Liver (tissue), 9 donors: ENCODE measurements around the gene TLE1. TPM values are rescaled to one million over a fixed set of nuclear protein-coding genes. Genes with fewer than 3 reads are reported as not detected.

Experiments used
- DNase-seq: peaks from one replicate; pipeline ENCODE4 v3.0.0-alpha.2; 2017; ENCODE audit warnings: low spot score
- H3K27ac ChIP-seq, 2 donors: one replicate each; pipeline ENCODE4 v1.7.0; 2013; ENCODE audit warnings: inconsistent platforms in 2 of 2, low read length in 2 of 2, control low read depth in 1 of 2, low read depth in 1 of 2, mild to moderate bottlenecking in 1 of 2
- H3K27me3 ChIP-seq, 4 donors: one replicate each; pipeline versions ENCODE4 v1.6.1 to v1.7.0; 2013; ENCODE audit warnings: low read length in 3 of 4, inconsistent platforms in 1 of 4, mild to moderate bottlenecking in 1 of 4, moderate library complexity in 1 of 4; ENCODE audit not compliant: control insufficient read depth in 4 of 4, insufficient read depth in 4 of 4
- H3K36me3 ChIP-seq, 4 donors: one replicate each; pipeline versions ENCODE4 v1.6.1 to v1.7.0; 2013; ENCODE audit warnings: low read length in 3 of 4, mild to moderate bottlenecking in 3 of 4, low read depth in 1 of 4, moderate library complexity in 1 of 4; ENCODE audit not compliant: control insufficient read depth in 4 of 4, insufficient read depth in 3 of 4
- H3K4me1 ChIP-seq, 4 donors: one replicate each; pipeline versions ENCODE4 v1.6.1 to v1.7.0; 2013; ENCODE audit warnings: low read length in 3 of 4, mild to moderate bottlenecking in 3 of 4, moderate library complexity in 1 of 4; ENCODE audit not compliant: control insufficient read depth in 4 of 4, insufficient read depth in 4 of 4
- H3K4me3 ChIP-seq, 3 donors: one replicate each; pipeline versions ENCODE4 v1.6.1 to v1.7.0; 2013; ENCODE audit warnings: low read length in 3 of 3, control low read depth in 1 of 3, low read depth in 1 of 3, mild to moderate bottlenecking in 1 of 3
- H3K9ac ChIP-seq, 2 donors: one replicate each; pipeline ENCODE4 v1.7.0; 2013; ENCODE audit warnings: low read length in 2 of 2, mild to moderate bottlenecking in 2 of 2, moderate library complexity in 2 of 2, control low read depth in 1 of 2, low read depth in 1 of 2
- H3K9me3 ChIP-seq, 4 donors: one replicate each; pipeline versions ENCODE4 v1.6.1 to v1.7.0; 2013; ENCODE audit warnings: low read length in 3 of 4; ENCODE audit not compliant: control insufficient read depth in 4 of 4
- EGR1 ChIP-seq, 2 donors: IDR thresholded peaks; 2 replicates each; pipeline ENCODE4 v1.6.1; 2016 to 2018; ENCODE audit warnings: antibody characterized with exemption in 2 of 2, low read depth in 2 of 2
- FOXA1 ChIP-seq: IDR thresholded peaks from 2 replicates; pipeline ENCODE4 v1.6.1; 2016; ENCODE audit warnings: antibody characterized with exemption
- FOXA2 ChIP-seq: IDR thresholded peaks from 2 replicates; pipeline ENCODE4 v1.6.1; 2016; ENCODE audit warnings: antibody characterized with exemption
- GABPA ChIP-seq, 2 donors: IDR thresholded peaks in 1 of 2; conservative IDR thresholded peaks in 1 of 2; 2 replicates each; pipeline ENCODE4 v1.6.1; 2016; ENCODE audit warnings: antibody characterized with exemption in 2 of 2, mild to moderate bottlenecking in 1 of 2, moderate library complexity in 1 of 2
- HNF4A ChIP-seq, 2 donors: conservative IDR thresholded peaks; 2 replicates each; pipeline ENCODE4 v1.6.1; 2016; ENCODE audit warnings: antibody characterized with exemption in 2 of 2, mild to moderate bottlenecking in 2 of 2
- HNF4G ChIP-seq: IDR thresholded peaks from 2 replicates; pipeline ENCODE4 v1.6.1; 2016; ENCODE audit warnings: antibody characterized with exemption
- JUND ChIP-seq, 2 donors: IDR thresholded peaks; 2 replicates each; pipeline ENCODE4 v1.6.1; 2016; ENCODE audit warnings: antibody characterized with exemption in 2 of 2
- NR2F2 ChIP-seq: IDR thresholded peaks from 2 replicates; pipeline ENCODE4 v1.6.1; 2016; ENCODE audit warnings: antibody characterized with exemption
- RAD21 ChIP-seq, 2 donors: IDR thresholded peaks; 2 replicates each; pipeline ENCODE4 v1.6.1; 2016; ENCODE audit warnings: antibody characterized with exemption in 2 of 2, mild to moderate bottlenecking in 2 of 2
- REST ChIP-seq: IDR thresholded peaks from 2 replicates; pipeline ENCODE4 v1.6.1; 2016; ENCODE audit warnings: antibody characterized with exemption, mild to moderate bottlenecking
- RXRA ChIP-seq, 2 donors: IDR thresholded peaks; 2 replicates each; pipeline ENCODE4 v1.6.1; 2017 to 2018; ENCODE audit warnings: antibody characterized with exemption in 2 of 2, mild to moderate bottlenecking in 1 of 2
- SP1 ChIP-seq: IDR thresholded peaks from 2 replicates; pipeline ENCODE4 v1.6.1; 2018; ENCODE audit warnings: antibody characterized with exemption, mild to moderate bottlenecking
- TAF1 ChIP-seq: conservative IDR thresholded peaks from 2 replicates; pipeline ENCODE4 v1.6.1; 2016; ENCODE audit warnings: antibody characterized with exemption, mild to moderate bottlenecking
- YY1 ChIP-seq: IDR thresholded peaks from 2 replicates; pipeline ENCODE4 v1.6.1; 2016; ENCODE audit warnings: antibody characterized with exemption, mild to moderate bottlenecking
- WGBS: extraction: QIAGEN DNeasy Blood & Tissue Kit; methylation state at CpG from one replicate; pipeline ENCODE4 v1.1.7; 2013; 5-methylcytosine and 5-hydroxymethylcytosine counted together
- polyA plus RNA-seq, 2 donors: library from polyadenylated mRNA; stranded (reverse) in 1 of 2; unstranded in 1 of 2; fragments of 200-250 nt in 1 of 2; fragments of >200 nt in 1 of 2; fragmentation: Nextera tagmentation in 1 of 2; extraction: Ambion mirVana in 1 of 2; gene quantifications; one replicate each; pipeline versions ENCODE4 v1.2.1 to v1.2.3, GENCODE V29; 2013 to 2015
- total RNA-seq, 2 donors: library from RNA; depleted of rRNA; stranded (reverse); fragments of >200 nt; gene quantifications; one replicate each; pipeline ENCODE4 v1.2.3, GENCODE V29; 2014
- TF ChIP-seq, protein P1 (sequence below): IDR thresholded peaks from 2 replicates; pipeline ENCODE4 v1.6.1; 2016; ENCODE audit warnings: antibody characterized with exemption
- TF ChIP-seq, protein P2 (sequence below): fragments of 150-350 bp; IDR thresholded peaks from 2 replicates; pipeline ENCODE4 v1.5.1; 2017; ENCODE audit warnings: improper control_type of control experiment, low read depth, low read length; ENCODE audit not compliant: missing input control
- TF ChIP-seq, protein P3 (sequence below): IDR thresholded peaks from 2 replicates; pipeline ENCODE4 v1.6.1; 2016; ENCODE audit warnings: antibody characterized with exemption
- donor health status: healthy.
- donor health status: healthy.
- donor health status: healthy.
- donor health status: healthy.
- donor health status: healthy.

The TLE1 gene
- total and polyA plus RNA-seq, 4 donors: 25.2 to 45.4 (median 25.7) TPM

GRCh38 chr9:81597419-81598122 is 91.8 kb downstream of the TLE1 start:
- WGBS: 81% methylated on average over 12 of the region's 12 CpGs
- Histone ChIP-seq H3K9ac (no peak overlapping the region), H3K4me3 (no peak overlapping the region), H3K27me3 (no peaks in the 10 kb centered on the region), H3K4me1 (peaks cover 0 to 10% (median 4%) of the 10 kb centered on the region in 4 donors), H3K27ac (no peak overlapping the region), H3K9me3 (no peaks in the 10 kb centered on the region), H3K36me3 (peaks cover 6 to 24% (median 20%) of the 10 kb centered on the region in 4 donors)
- TF ChIP-seq, protein P1, sequence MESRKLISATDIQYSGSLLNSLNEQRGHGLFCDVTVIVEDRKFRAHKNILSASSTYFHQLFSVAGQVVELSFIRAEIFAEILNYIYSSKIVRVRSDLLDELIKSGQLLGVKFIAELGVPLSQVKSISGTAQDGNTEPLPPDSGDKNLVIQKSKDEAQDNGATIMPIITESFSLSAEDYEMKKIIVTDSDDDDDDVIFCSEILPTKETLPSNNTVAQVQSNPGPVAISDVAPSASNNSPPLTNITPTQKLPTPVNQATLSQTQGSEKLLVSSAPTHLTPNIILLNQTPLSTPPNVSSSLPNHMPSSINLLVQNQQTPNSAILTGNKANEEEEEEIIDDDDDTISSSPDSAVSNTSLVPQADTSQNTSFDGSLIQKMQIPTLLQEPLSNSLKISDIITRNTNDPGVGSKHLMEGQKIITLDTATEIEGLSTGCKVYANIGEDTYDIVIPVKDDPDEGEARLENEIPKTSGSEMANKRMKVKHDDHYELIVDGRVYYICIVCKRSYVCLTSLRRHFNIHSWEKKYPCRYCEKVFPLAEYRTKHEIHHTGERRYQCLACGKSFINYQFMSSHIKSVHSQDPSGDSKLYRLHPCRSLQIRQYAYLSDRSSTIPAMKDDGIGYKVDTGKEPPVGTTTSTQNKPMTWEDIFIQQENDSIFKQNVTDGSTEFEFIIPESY: no peak
- TF ChIP-seq, protein P2, sequence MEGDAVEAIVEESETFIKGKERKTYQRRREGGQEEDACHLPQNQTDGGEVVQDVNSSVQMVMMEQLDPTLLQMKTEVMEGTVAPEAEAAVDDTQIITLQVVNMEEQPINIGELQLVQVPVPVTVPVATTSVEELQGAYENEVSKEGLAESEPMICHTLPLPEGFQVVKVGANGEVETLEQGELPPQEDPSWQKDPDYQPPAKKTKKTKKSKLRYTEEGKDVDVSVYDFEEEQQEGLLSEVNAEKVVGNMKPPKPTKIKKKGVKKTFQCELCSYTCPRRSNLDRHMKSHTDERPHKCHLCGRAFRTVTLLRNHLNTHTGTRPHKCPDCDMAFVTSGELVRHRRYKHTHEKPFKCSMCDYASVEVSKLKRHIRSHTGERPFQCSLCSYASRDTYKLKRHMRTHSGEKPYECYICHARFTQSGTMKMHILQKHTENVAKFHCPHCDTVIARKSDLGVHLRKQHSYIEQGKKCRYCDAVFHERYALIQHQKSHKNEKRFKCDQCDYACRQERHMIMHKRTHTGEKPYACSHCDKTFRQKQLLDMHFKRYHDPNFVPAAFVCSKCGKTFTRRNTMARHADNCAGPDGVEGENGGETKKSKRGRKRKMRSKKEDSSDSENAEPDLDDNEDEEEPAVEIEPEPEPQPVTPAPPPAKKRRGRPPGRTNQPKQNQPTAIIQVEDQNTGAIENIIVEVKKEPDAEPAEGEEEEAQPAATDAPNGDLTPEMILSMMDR: no peak
- TF ChIP-seq RAD21 (IDR thresholded peaks at IDR 0.05) (no peak), GABPA (IDR thresholded peaks at IDR 0.05 in 1 of 2, conservative IDR thresholded peaks at IDR 0.05 in 1 of 2) (no peak), FOXA1 (no peak), SP1 (no peak), FOXA2 (no peak), YY1 (no peak), REST (no peak), TAF1 (no peak), NR2F2 (no peak), RXRA (IDR thresholded peaks at IDR 0.05) (no peak), HNF4A (conservative IDR thresholded peaks at IDR 0.05) (no peak), EGR1 (IDR thresholded peaks at IDR 0.05; ENCODE audit: low read depth in 2 of 2) (no peak), HNF4G (no peak), JUND (IDR thresholded peaks at IDR 0.05) (no peak)
- TF ChIP-seq, protein P3, sequence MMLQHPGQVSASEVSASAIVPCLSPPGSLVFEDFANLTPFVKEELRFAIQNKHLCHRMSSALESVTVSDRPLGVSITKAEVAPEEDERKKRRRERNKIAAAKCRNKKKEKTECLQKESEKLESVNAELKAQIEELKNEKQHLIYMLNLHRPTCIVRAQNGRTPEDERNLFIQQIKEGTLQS: no peak
- no peak for DNase-seq
